Endothelial cell (in vitro differentiated cells): ENCODE measurements around the gene CCL15. TPM values are rescaled to one million over a fixed set of nuclear protein-coding genes. Genes with fewer than 3 reads are reported as not detected.
"Not testable (repeated sequence)": the region's sequence is repeated elsewhere in the genome, so short reads cannot be mapped to it uniquely, and the experiment has no call there.

ENCODE experiments used
- DNase-seq: peaks from one replicate; pipeline ENCODE4 v3.0.0; 2021; ENCODE audit warnings: low spot score
- H3K27ac Mint-ChIP-seq: one replicate; pipeline ENCODE4 v1.8.0; 2021; ENCODE audit warnings: mixed read lengths, inconsistent platforms; ENCODE audit not compliant: unreplicated experiment
- H3K27me3 Mint-ChIP-seq: one replicate; pipeline ENCODE4 v1.8.0; 2021; ENCODE audit warnings: mild to moderate bottlenecking, moderate library complexity, mixed read lengths, inconsistent platforms; ENCODE audit not compliant: unreplicated experiment
- H3K36me3 Mint-ChIP-seq: one replicate; pipeline ENCODE4 v1.8.0; 2021; ENCODE audit warnings: mild to moderate bottlenecking, low read depth, mixed read lengths, inconsistent platforms; ENCODE audit not compliant: unreplicated experiment
- H3K4me1 Mint-ChIP-seq: one replicate; pipeline ENCODE4 v1.8.0; 2021; ENCODE audit warnings: mild to moderate bottlenecking, mixed read lengths, inconsistent platforms; ENCODE audit not compliant: unreplicated experiment
- H3K4me3 Mint-ChIP-seq: one replicate; pipeline ENCODE4 v1.8.0; 2021; ENCODE audit warnings: mild to moderate bottlenecking, mixed read lengths, inconsistent platforms; ENCODE audit not compliant: unreplicated experiment
- H3K9me3 Mint-ChIP-seq: one replicate; pipeline ENCODE4 v1.8.0; 2021; ENCODE audit warnings: mixed read lengths, inconsistent platforms; ENCODE audit not compliant: unreplicated experiment
- CTCF ChIP-seq: fragments of 200-600 bp; sonication (generic); IDR thresholded peaks from one replicate; pipeline ENCODE4 v1.5.0; 2021; ENCODE audit warnings: antibody characterized with exemption; ENCODE audit not compliant: unreplicated experiment
- total RNA-seq: library from RNA; stranded (reverse); fragmentation: NEBNext Ultra II Directional; extraction: Animal tissue kit (Norgen Biotek cat#: 25700); gene quantifications from one replicate; pipeline ENCODE4 v1.2.1, GENCODE V29; 2021; ENCODE audit not compliant: unreplicated experiment

CCL15 gene
- total RNA-seq, 1 donor from 2014 or later, result not detected

- DNase-seq, result no peak
These were observed 3.3 kb downstream of the CCL15 start for GRCh38 chr17:35998018-35998545.

GRCh38 chr17:35995346-35995745 lies 6.0 kb downstream of the CCL15 start:
- not testable (repeated sequence) for H3K27me3 Mint-ChIP-seq, DNase-seq, H3K36me3 Mint-ChIP-seq, H3K27ac Mint-ChIP-seq, H3K4me1 Mint-ChIP-seq, H3K4me3 Mint-ChIP-seq, H3K9me3 Mint-ChIP-seq

More at GRCh38 chr17:35998018-35998545, 3.3 kb downstream of the CCL15 start:
- Mint-ChIP-seq H3K4me1 (no peaks in the 10 kb centered on the region), H3K36me3 (no peaks in the 10 kb centered on the region), H3K27ac (no peak overlapping the region), H3K27me3 (peaks cover 1% of the 10 kb centered on the region), H3K9me3 (no peaks in the 10 kb centered on the region), H3K4me3 (no peak overlapping the region)
- no peak for TF ChIP-seq CTCF

GRCh38 chr17:35991075-35991474 lies 10.3 kb downstream of the CCL15 start:
- H3K27ac Mint-ChIP-seq, result no peak overlapping the region
- H3K9me3 Mint-ChIP-seq, result no peaks in the 10 kb centered on the region
- no peaks in the 10 kb centered on the region for H3K27me3 Mint-ChIP-seq
- H3K4me3 Mint-ChIP-seq, result no peak overlapping the region
- peaks cover 18% of the 10 kb centered on the region for H3K4me1 Mint-ChIP-seq
- DNase-seq, result no peak
- H3K36me3 Mint-ChIP-seq, result no peaks in the 10 kb centered on the region
- TF ChIP-seq CTCF, result no peak

- no peaks in the 10 kb centered on the region for H3K36me3 Mint-ChIP-seq
- peaks cover 25% of the 10 kb centered on the region for H3K4me1 Mint-ChIP-seq
- H3K9me3 Mint-ChIP-seq, result no peaks in the 10 kb centered on the region
- peak overlapping the region; percentile 45 for H3K27ac Mint-ChIP-seq
- H3K4me3 Mint-ChIP-seq, result no peak overlapping the region
- no peak for DNase-seq
- no peak for TF ChIP-seq CTCF
- H3K27me3 Mint-ChIP-seq, result no peaks in the 10 kb centered on the region
These were observed 13.2 kb downstream of the CCL15 start for GRCh38 chr17:35988164-35988563.

- no peaks in the 10 kb centered on the region for H3K27me3 Mint-ChIP-seq
- peaks cover 25% of the 10 kb centered on the region for H3K4me1 Mint-ChIP-seq
- no peak for DNase-seq
- H3K36me3 Mint-ChIP-seq, result no peaks in the 10 kb centered on the region
- no peak within 1 kb of the TSS for H3K4me3 Mint-ChIP-seq
- no peaks in the 10 kb centered on the region for H3K9me3 Mint-ChIP-seq
- no peak within 1 kb of the TSS for H3K27ac Mint-ChIP-seq
- no peak for TF ChIP-seq CTCF
These were observed 14.7 kb downstream of the CCL15 start, which contains the start of gene CCL14 for GRCh38 chr17:35986643-35987042. TSS of gene CCL14 (minus strand) at chr17:35986729. CDS start at chr17:35986649, 80 bp downstream.
